PC-3 (cell line): ENCODE data around the gene CHAF1A.

Experiments
- CTCF ChIP-seq: fragments of 300-600 bp; sonication (generic); conservative IDR thresholded peaks from 2 replicates; pipeline ENCODE4 v1.5.1; 2017; ENCODE audit warnings: antibody characterized with exemption, low read depth, mild to moderate bottlenecking, low read length
- EZH2phosphoT487 ChIP-seq: fragments of 300-600 bp; sonication (generic); IDR thresholded peaks from 2 replicates; pipeline ENCODE4 v1.6.1; 2018; ENCODE audit warnings: mild to moderate bottlenecking, antibody characterized with exemption, low read length, borderline replicate concordance

GRCh38 chr19:4389064-4389375 is 13.4 kb upstream of the CHAF1A start:
- TF ChIP-seq CTCF (no peak), EZH2phosphoT487 (no peak)
